MM.1S (cell line): ENCODE measurements around the gene FBXW4.

Experiments
- DNase-seq: peaks from one replicate; pipeline ENCODE4 v3.0.0-alpha.2; 2015
- H2AFZ ChIP-seq: fragments of 300-600 bp; sonication (generic); 2 replicates; pipeline ENCODE4 v1.6.0; 2016; ENCODE audit warnings: antibody characterized with exemption, low read length
- H3F3A ChIP-seq: fragments of 300-600 bp; sonication (generic); 2 replicates; pipeline ENCODE4 v1.6.1; 2016; ENCODE audit warnings: mild to moderate bottlenecking, antibody characterized with exemption, low read length, moderate library complexity, mixed read lengths; ENCODE audit not compliant: insufficient read depth
- H3K27ac ChIP-seq: fragments of 300-600 bp; sonication (generic); 2 replicates; pipeline ENCODE4 v1.5.1; 2016; ENCODE audit warnings: mild to moderate bottlenecking, low read length
- H3K27me3 ChIP-seq: fragments of 300-600 bp; sonication (generic); replicated peaks from 2 replicates; pipeline ENCODE4 v1.6.0; 2016; ENCODE audit warnings: low read length; ENCODE audit not compliant: insufficient read depth
- H3K36me3 ChIP-seq: fragments of 300-600 bp; sonication (generic); replicated peaks from 2 replicates; pipeline ENCODE4 v1.6.1; 2016; ENCODE audit warnings: mild to moderate bottlenecking, low read length, mixed read lengths; ENCODE audit not compliant: insufficient read depth
- H3K4me1 ChIP-seq: fragments of 300-600 bp; sonication (generic); 2 replicates; pipeline ENCODE4 v1.6.1; 2016; ENCODE audit warnings: low read length, mixed read lengths
- H3K4me2 ChIP-seq: fragments of 300-600 bp; sonication (generic); 2 replicates; pipeline ENCODE4 v1.6.0; 2016; ENCODE audit warnings: low read depth, low read length
- H3K4me3 ChIP-seq: fragments of 300-600 bp; sonication (generic); 2 replicates; pipeline ENCODE4 v1.5.1; 2016; ENCODE audit warnings: low read length, mixed read lengths
- H3K79me2 ChIP-seq: fragments of 300-600 bp; sonication (generic); 2 replicates; pipeline ENCODE4 v1.6.1; 2016; ENCODE audit warnings: mixed run types, low read length, mixed read lengths
- H3K9ac ChIP-seq: fragments of 300-600 bp; sonication (generic); 2 replicates; pipeline ENCODE4 v1.6.1; 2016; ENCODE audit warnings: low read length, mixed read lengths
- H3K9me2 ChIP-seq: fragments of 300-600 bp; sonication (generic); replicated peaks from 2 replicates; pipeline ENCODE4 v1.6.1; 2016; ENCODE audit warnings: mild to moderate bottlenecking, low read length, mixed read lengths; ENCODE audit not compliant: insufficient read depth
- H3K9me3 ChIP-seq: fragments of 300-600 bp; sonication (generic); replicated peaks from 2 replicates; pipeline ENCODE4 v1.6.1; 2016; ENCODE audit warnings: mild to moderate bottlenecking, low read length, mixed read lengths; ENCODE audit not compliant: insufficient read depth
- H4K20me1 ChIP-seq: fragments of 300-600 bp; sonication (generic); 2 replicates; pipeline ENCODE4 v1.6.1; 2016; ENCODE audit warnings: mild to moderate bottlenecking, low read length, moderate library complexity, mixed read lengths; ENCODE audit not compliant: insufficient read depth
- EZH2 ChIP-seq: fragments of 300-600 bp; sonication (generic); optimal IDR thresholded peaks from 2 replicates; pipeline ENCODE3; 2017; ENCODE audit warnings: low read depth, mild to moderate bottlenecking, antibody characterized with exemption, low read length, mixed read lengths
- EZH2phosphoT487 ChIP-seq: fragments of 300-600 bp; sonication (generic); IDR thresholded peaks from 2 replicates; pipeline ENCODE4 v1.6.1; 2018; ENCODE audit warnings: antibody characterized with exemption, low read length
- TF ChIP-seq, protein P1 (sequence below): fragments of 300-600 bp; sonication (generic); IDR thresholded peaks from 2 replicates; pipeline ENCODE4 v1.5.1; 2016; ENCODE audit warnings: antibody characterized with exemption, low read length, mixed read lengths

The FBXW4 gene

DNA sequence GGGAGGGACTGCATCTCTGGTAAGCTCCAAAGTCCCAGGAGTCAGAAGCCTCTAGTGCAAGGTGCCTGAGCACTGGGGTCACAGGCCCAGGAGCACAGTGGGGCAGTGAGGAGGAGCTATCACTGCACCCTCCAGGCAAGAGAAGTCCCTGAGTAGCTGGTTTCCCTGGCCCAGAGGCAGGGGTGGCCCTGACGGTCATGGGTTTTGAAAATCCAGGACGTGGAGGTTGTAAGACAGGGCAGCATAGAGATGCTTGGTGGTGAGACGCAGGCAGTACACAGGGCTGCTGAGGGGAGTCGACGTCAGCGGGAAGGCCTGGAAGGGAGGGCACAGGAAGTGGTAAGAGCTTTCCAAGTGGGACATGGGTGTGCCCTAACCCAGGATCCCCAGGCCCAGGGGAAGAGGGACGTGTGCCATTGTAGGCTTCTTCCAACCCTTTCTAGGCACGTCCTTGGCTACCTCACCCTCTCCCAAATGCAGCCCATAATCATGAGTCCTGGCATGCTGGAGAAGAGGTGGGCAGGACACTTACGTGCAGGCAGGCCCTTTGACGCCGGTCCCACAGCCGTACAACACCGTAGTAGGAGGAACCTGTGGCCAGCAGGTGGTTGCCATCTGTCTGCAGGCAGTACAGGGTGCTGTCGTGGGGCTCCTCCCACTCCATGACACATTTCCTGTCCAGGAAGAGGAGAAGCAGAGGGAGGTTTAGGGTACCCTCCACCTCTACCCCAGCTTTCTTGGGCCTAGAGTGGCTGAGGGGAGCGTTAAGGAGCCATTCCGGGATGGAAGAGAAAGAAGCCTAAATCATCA lies 83.7 kb downstream of the FBXW4 start:
- Histone ChIP-seq H3K4me3 (no peak overlapping the region), H3K9ac (no peak overlapping the region), H3K9me3 (no peaks in the 10 kb centered on the region), H3K27ac (no peak overlapping the region), H3K36me3 (no peaks in the 10 kb centered on the region), H2AFZ (no peak overlapping the region), H3F3A (no peaks in the 10 kb centered on the region), H4K20me1 (no peaks in the 10 kb centered on the region), H3K27me3 (no peaks in the 10 kb centered on the region), H3K4me2 (no peak overlapping the region), H3K4me1 (no peaks in the 10 kb centered on the region), H3K79me2 (no peaks in the 10 kb centered on the region), H3K9me2 (no peaks in the 10 kb centered on the region)
- TF ChIP-seq, protein P1, sequence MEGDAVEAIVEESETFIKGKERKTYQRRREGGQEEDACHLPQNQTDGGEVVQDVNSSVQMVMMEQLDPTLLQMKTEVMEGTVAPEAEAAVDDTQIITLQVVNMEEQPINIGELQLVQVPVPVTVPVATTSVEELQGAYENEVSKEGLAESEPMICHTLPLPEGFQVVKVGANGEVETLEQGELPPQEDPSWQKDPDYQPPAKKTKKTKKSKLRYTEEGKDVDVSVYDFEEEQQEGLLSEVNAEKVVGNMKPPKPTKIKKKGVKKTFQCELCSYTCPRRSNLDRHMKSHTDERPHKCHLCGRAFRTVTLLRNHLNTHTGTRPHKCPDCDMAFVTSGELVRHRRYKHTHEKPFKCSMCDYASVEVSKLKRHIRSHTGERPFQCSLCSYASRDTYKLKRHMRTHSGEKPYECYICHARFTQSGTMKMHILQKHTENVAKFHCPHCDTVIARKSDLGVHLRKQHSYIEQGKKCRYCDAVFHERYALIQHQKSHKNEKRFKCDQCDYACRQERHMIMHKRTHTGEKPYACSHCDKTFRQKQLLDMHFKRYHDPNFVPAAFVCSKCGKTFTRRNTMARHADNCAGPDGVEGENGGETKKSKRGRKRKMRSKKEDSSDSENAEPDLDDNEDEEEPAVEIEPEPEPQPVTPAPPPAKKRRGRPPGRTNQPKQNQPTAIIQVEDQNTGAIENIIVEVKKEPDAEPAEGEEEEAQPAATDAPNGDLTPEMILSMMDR: no peak
- TF ChIP-seq EZH2 (no peak), EZH2phosphoT487 (no peak)
- DNase-seq: no peak

DNA sequence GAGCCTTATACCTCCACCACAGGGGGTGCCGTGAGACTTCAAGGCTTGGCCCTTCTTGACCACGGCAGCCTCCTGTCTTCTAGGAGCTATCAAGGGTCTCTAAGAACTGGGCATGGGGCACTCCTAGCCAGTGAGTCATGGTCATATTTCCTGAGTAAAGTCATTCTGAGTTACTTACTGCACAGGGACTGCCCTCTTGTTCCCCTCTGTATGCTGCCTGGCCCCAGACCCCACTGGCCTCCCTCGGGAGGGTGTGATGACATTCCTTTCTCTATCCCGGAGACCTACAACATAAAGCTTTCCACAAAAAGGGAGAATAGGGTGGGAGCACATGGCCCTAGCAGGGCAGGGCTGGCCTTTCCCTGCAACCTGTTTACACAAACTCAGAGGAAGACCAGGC lies 85.5 kb downstream of the FBXW4 start:
- no peak overlapping the region for H3K4me3 ChIP-seq
- DNase-seq: no peak
- H3K9ac ChIP-seq: no peak overlapping the region
- H4K20me1 ChIP-seq: no peaks in the 10 kb centered on the region
- H2AFZ ChIP-seq: no peak overlapping the region
- no peak overlapping the region for H3K4me2 ChIP-seq
- no peaks in the 10 kb centered on the region for H3K36me3 ChIP-seq
- no peaks in the 10 kb centered on the region for H3K4me1 ChIP-seq
- TF ChIP-seq, protein P1: no peak
- TF ChIP-seq EZH2 (no peak), EZH2phosphoT487 (no peak)
- H3K9me3 ChIP-seq: no peaks in the 10 kb centered on the region
- no peaks in the 10 kb centered on the region for H3K79me2 ChIP-seq
- no peaks in the 10 kb centered on the region for H3F3A ChIP-seq
- H3K27me3 ChIP-seq: no peaks in the 10 kb centered on the region
- no peak overlapping the region for H3K27ac ChIP-seq
- no peaks in the 10 kb centered on the region for H3K9me2 ChIP-seq

DNA sequence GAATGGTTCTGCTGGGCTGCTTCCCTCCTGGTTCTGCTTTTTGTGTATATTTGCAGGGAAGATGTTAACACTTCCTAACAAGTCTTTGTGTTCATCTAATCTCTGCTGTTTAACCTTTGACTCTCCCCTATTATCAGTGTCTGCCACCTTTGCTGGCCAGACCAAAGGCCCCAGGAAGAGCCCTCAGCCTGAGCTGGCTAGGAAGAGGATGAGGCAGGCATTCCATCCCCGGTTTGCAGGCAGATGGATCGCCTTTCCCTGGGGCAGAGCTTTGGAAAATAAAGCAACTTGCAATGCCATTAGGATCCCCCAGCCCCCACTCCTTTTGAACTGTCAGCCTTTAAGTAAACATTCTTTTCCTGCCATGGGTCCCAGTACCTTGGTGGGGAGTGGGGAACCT lies 87.8 kb downstream of the FBXW4 start:
- no peak for DNase-seq
- H3K4me2 ChIP-seq: no peak overlapping the region
- no peaks in the 10 kb centered on the region for H3F3A ChIP-seq
- no peak overlapping the region for H3K9ac ChIP-seq
- no peaks in the 10 kb centered on the region for H3K4me1 ChIP-seq
- no peaks in the 10 kb centered on the region for H3K9me3 ChIP-seq
- H3K4me3 ChIP-seq: no peak overlapping the region
- no peaks in the 10 kb centered on the region for H3K79me2 ChIP-seq
- H3K27ac ChIP-seq: no peak overlapping the region
- no peaks in the 10 kb centered on the region for H4K20me1 ChIP-seq
- no peaks in the 10 kb centered on the region for H3K36me3 ChIP-seq
- H3K27me3 ChIP-seq: no peaks in the 10 kb centered on the region
- no peak overlapping the region for H2AFZ ChIP-seq
- TF ChIP-seq, protein P1: no peak
- no peak for TF ChIP-seq EZH2
- TF ChIP-seq EZH2phosphoT487: no peak
- no peaks in the 10 kb centered on the region for H3K9me2 ChIP-seq
